Measurements from ENCODE around the gene PLXND1.

PLXND1 gene

DNA sequence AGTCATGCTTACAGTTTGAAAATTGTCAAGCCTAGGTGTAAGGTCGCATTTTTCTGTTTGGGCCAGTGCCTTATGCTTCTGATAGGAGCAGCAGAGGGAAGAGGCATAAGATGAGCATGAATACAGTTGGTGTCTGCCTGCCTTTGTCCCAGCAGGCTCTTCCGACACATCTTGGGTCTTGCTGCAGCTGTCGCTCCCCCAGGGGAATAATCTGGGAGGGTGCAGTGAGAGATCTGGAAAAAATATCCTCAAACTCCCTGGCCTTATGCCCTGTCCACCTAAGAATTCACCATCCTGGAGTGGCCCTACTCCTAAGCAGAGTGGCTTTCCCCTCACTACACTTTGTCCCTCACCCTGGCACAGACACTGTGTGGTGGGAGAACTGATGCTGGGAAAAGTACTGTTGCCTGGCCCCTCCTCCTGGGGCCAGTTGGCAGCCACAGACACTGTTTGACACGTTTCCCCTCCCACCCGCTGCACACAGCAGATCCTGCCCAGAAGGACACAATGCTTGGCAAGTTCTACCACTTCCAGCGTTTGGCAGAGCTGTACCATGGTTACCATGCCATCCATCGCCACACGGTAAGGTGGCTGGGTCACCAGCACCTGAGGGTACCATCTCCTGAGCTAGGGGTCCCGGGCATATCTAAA is 99.2 kb downstream of the PLXND1 start:
- no peak overlapping the region for H3K4me3 ChIP-seq (ENCODE audit: low read depth, low read length)
- DNase-seq (ENCODE audit: low read depth), result no peak
- no peak for TF ChIP-seq POLR2A (IDR thresholded peaks at IDR 0.05; ENCODE audit: extremely low read depth, insufficient read length)
- no peak for TF ChIP-seq MYC (IDR thresholded peaks at IDR 0.05; ENCODE audit: low read depth, low read length)
- TF ChIP-seq, protein P1, sequence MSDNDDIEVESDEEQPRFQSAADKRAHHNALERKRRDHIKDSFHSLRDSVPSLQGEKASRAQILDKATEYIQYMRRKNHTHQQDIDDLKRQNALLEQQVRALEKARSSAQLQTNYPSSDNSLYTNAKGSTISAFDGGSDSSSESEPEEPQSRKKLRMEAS (IDR thresholded peaks at IDR 0.05; ENCODE audit: low read depth, low read length), result no peak
- TF ChIP-seq, protein P2, sequence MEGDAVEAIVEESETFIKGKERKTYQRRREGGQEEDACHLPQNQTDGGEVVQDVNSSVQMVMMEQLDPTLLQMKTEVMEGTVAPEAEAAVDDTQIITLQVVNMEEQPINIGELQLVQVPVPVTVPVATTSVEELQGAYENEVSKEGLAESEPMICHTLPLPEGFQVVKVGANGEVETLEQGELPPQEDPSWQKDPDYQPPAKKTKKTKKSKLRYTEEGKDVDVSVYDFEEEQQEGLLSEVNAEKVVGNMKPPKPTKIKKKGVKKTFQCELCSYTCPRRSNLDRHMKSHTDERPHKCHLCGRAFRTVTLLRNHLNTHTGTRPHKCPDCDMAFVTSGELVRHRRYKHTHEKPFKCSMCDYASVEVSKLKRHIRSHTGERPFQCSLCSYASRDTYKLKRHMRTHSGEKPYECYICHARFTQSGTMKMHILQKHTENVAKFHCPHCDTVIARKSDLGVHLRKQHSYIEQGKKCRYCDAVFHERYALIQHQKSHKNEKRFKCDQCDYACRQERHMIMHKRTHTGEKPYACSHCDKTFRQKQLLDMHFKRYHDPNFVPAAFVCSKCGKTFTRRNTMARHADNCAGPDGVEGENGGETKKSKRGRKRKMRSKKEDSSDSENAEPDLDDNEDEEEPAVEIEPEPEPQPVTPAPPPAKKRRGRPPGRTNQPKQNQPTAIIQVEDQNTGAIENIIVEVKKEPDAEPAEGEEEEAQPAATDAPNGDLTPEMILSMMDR (IDR thresholded peaks at IDR 0.05; ENCODE audit: low read depth, low read length), result no peak

DNA sequence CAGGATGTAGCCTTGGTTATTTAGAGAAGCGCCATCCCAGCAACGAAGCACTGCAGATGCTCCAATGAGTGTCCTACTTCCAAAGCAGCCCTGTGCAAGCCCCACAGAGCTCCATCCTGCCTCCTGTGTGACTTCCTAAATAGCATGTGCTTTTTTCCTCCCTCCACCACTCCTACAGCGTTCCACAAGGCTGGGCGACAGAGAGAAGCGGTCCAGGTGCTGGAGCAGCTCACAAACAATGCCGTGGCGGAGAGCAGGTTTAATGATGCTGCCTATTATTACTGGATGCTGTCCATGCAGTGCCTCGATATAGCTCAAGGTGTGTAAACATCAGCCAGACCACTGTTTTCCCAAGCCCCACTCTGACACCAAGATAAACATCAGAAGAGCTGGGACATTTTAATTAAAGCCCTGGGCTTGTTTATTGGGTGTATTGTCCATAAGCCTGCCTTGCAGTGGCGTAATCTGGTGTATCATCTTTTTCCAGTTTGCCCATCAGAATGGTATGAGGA is 100.2 kb downstream of the PLXND1 start:
- no peak overlapping the region for H3K4me3 ChIP-seq (ENCODE audit: low read depth, low read length)
- no peak for DNase-seq (ENCODE audit: low read depth)
- TF ChIP-seq, protein P1 (IDR thresholded peaks at IDR 0.05; ENCODE audit: low read depth, low read length), result no peak
- TF ChIP-seq MYC (IDR thresholded peaks at IDR 0.05; ENCODE audit: low read depth, low read length) (no peak), POLR2A (IDR thresholded peaks at IDR 0.05; ENCODE audit: extremely low read depth, insufficient read length) (no peak)
- TF ChIP-seq, protein P2 (IDR thresholded peaks at IDR 0.05; ENCODE audit: low read depth, low read length), result no peak

DNA sequence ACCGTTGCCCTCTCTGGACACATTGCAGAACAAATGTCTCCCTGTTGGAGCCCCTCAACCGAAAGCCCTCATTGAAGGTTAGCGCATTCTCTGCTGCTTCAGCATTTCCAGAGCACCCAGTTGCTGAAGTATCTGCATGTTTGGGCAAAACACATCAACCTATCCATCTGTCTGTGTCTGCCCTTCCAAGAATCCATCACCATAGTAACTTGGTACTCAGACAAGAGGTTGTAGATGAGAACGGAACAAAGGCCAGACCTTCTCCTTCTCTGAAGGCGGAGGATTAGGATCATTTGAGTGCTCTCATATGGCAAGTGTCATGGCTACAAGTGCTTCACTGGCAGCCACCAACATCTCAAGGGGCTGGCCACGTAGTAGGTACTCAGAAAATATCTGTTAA is 101.1 kb downstream of the PLXND1 start:
- H3K4me3 ChIP-seq (ENCODE audit: low read depth, low read length), result no peak overlapping the region
- TF ChIP-seq, protein P1 (IDR thresholded peaks at IDR 0.05; ENCODE audit: low read depth, low read length), result no peak
- no peak for TF ChIP-seq POLR2A (IDR thresholded peaks at IDR 0.05; ENCODE audit: extremely low read depth, insufficient read length)
- no peak for TF ChIP-seq MYC (IDR thresholded peaks at IDR 0.05; ENCODE audit: low read depth, low read length)
- DNase-seq (ENCODE audit: low read depth), result no peak

Data from NB4 (cell line).